ENCODE measurements around the gene ITFG2.

ITFG2 gene

DNA sequence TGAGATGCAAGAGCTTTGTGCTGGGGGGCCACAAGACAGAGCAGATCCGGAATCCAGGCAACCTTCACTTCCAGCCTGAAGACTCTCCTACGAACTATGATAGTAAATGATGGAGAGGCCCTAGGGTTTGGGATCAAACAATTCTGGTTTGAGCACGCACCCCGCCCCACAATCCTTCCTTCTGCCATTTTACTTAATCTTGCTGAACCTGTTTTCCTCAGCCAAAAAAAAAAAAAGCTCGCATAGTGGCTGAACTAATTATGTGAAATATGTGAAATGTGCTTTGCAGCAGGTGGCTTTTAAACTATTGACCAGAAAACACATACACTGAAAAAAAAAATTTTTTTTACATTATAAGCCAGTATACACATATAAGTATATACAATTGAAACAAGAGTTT is 667 bp upstream of the ITFG2 start:
- H3K4me3 ChIP-seq (ENCODE audit: low read depth, low read length, poor library complexity, severe bottlenecking), result peak overlapping the region; percentile 75
- H3K9ac ChIP-seq (ENCODE audit: low read length), result peak overlapping the region; percentile 72
- H3K9me3 ChIP-seq (ENCODE audit: low read length), result no peaks in the 10 kb centered on the region
- H3K4me1 ChIP-seq (ENCODE audit: insufficient read depth, low read length, severe bottlenecking), result peaks cover 24% of the 10 kb centered on the region
- peak overlapping the region; percentile 74 for H3K27ac ChIP-seq (ENCODE audit: low read depth, low read length, poor library complexity, severe bottlenecking)
- no peaks in the 10 kb centered on the region for H3K27me3 ChIP-seq (ENCODE audit: insufficient read depth, low read length)
- no peaks in the 10 kb centered on the region for H3K9me2 ChIP-seq (ENCODE audit: low read depth, low read length)
- peak overlapping the region; percentile 97 for H3K4me2 ChIP-seq (ENCODE audit: low read length)
- no peaks in the 10 kb centered on the region for H4K20me1 ChIP-seq (ENCODE audit: insufficient read depth, low read length)
- H3K36me3 ChIP-seq (ENCODE audit: insufficient read depth, low read length), result peaks cover 13% of the 10 kb centered on the region; the same call in 1 of the 2 replicates
- TF ChIP-seq EZH2 (IDR thresholded peaks at IDR 0.05; ENCODE audit: borderline replicate concordance, low read length), result no peak
- TF ChIP-seq, protein P1, sequence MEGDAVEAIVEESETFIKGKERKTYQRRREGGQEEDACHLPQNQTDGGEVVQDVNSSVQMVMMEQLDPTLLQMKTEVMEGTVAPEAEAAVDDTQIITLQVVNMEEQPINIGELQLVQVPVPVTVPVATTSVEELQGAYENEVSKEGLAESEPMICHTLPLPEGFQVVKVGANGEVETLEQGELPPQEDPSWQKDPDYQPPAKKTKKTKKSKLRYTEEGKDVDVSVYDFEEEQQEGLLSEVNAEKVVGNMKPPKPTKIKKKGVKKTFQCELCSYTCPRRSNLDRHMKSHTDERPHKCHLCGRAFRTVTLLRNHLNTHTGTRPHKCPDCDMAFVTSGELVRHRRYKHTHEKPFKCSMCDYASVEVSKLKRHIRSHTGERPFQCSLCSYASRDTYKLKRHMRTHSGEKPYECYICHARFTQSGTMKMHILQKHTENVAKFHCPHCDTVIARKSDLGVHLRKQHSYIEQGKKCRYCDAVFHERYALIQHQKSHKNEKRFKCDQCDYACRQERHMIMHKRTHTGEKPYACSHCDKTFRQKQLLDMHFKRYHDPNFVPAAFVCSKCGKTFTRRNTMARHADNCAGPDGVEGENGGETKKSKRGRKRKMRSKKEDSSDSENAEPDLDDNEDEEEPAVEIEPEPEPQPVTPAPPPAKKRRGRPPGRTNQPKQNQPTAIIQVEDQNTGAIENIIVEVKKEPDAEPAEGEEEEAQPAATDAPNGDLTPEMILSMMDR (IDR thresholded peaks at IDR 0.05; ENCODE audit: low read length), result no peak
- H3K79me2 ChIP-seq (ENCODE audit: insufficient read depth, low read length), result peaks cover 13% of the 10 kb centered on the region; the same call in 1 of the 2 replicates
- no peaks in the 10 kb centered on the region for H3F3A ChIP-seq (ENCODE audit: insufficient read depth, low read length)
- H2AFZ ChIP-seq (ENCODE audit: low read length), result 0 out of 2 replicates have a peak overlapping the region, but pooled peaks have one; percentile 28

DNA sequence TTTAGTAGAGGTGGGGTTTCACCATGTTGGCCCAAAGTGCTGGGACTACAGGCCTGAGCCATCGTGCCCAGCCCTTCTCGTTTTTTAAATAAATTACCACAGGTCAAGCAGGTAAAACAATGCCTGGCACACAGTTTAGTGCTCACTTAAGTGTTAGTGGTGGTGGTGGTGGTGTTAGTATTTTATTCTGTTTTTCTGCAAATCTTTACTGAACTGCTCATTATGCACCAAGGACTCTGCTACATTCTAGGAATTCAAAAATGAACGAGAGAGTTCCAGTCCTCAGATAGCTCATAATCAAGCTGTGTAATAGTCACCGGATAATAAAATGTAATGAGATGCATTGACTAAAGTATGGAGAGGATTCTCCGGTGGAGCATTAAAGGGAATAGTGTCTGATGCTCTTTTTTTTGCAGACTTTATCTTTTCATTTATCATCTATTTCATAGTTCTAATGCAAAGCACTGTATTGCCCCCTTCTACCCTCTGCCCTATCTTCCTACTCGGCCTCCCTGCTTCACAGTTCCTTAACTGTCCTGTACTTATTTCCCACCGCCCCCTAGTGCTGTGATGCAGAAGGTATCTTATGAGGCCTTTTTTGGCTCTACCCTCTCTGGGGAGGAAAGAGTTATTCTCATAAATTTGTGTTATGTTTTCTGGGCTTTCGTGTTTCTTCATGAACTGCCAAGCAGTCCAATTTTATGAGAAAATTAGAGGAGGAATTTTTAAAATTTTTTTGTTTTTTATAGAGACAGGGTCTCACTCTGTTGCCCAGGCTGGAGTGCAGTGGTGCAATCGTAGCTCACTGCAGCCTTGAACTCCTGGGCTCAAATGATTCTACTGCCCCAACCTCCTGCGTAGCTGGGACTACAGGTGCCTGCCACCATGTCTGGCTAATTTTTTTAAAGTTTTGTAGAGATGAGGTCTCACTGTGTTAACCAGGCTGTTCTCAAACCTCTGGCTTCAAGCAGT is 1.0 kb downstream of the ITFG2 start:
- H3F3A ChIP-seq (ENCODE audit: insufficient read depth, low read length), result no peaks in the 10 kb centered on the region
- H3K4me3 ChIP-seq (ENCODE audit: low read depth, low read length, poor library complexity, severe bottlenecking), result peak overlapping the region; percentile 75
- TF ChIP-seq EZH2 (IDR thresholded peaks at IDR 0.05; ENCODE audit: borderline replicate concordance, low read length), result no peak
- TF ChIP-seq, protein P1 (IDR thresholded peaks at IDR 0.05; ENCODE audit: low read length), result peak; percentile 80
- no peaks in the 10 kb centered on the region for H3K9me3 ChIP-seq (ENCODE audit: low read length)
- peak overlapping the region; percentile 97 for H3K4me2 ChIP-seq (ENCODE audit: low read length)
- peaks cover 13% of the 10 kb centered on the region; the same call in 1 of the 2 replicates for H3K79me2 ChIP-seq (ENCODE audit: insufficient read depth, low read length)
- peaks cover 25% of the 10 kb centered on the region for H3K36me3 ChIP-seq (ENCODE audit: insufficient read depth, low read length)
- H3K27me3 ChIP-seq (ENCODE audit: insufficient read depth, low read length), result no peaks in the 10 kb centered on the region
- H3K9ac ChIP-seq (ENCODE audit: low read length), result peak overlapping the region; percentile 82
- no peaks in the 10 kb centered on the region for H4K20me1 ChIP-seq (ENCODE audit: insufficient read depth, low read length)
- H3K4me1 ChIP-seq (ENCODE audit: insufficient read depth, low read length, severe bottlenecking), result peaks cover 24% of the 10 kb centered on the region
- H2AFZ ChIP-seq (ENCODE audit: low read length), result no peak overlapping the region
- no peaks in the 10 kb centered on the region for H3K9me2 ChIP-seq (ENCODE audit: low read depth, low read length)
- H3K27ac ChIP-seq (ENCODE audit: low read depth, low read length, poor library complexity, severe bottlenecking), result peak overlapping the region; percentile 82

GRCh38 chr12:2819810-2820209 is 7.3 kb downstream of the ITFG2 start:
- Histone ChIP-seq H3K4me1 (ENCODE audit: insufficient read depth, low read length, severe bottlenecking) (no peaks in the 10 kb centered on the region), H3K36me3 (ENCODE audit: insufficient read depth, low read length) (peaks cover 81% of the 10 kb centered on the region), H3K27ac (ENCODE audit: low read depth, low read length, poor library complexity, severe bottlenecking) (no peak overlapping the region), H3K9me3 (ENCODE audit: low read length) (no peaks in the 10 kb centered on the region), H2AFZ (ENCODE audit: low read length) (no peak overlapping the region), H3K4me3 (ENCODE audit: low read depth, low read length, poor library complexity, severe bottlenecking) (no peak overlapping the region), H3K4me2 (ENCODE audit: low read length) (no peak overlapping the region), H4K20me1 (ENCODE audit: insufficient read depth, low read length) (no peaks in the 10 kb centered on the region), H3F3A (ENCODE audit: insufficient read depth, low read length) (no peaks in the 10 kb centered on the region), H3K27me3 (ENCODE audit: insufficient read depth, low read length) (no peaks in the 10 kb centered on the region), H3K9me2 (ENCODE audit: low read depth, low read length) (no peaks in the 10 kb centered on the region), H3K79me2 (ENCODE audit: insufficient read depth, low read length) (no peaks in the 10 kb centered on the region; the same call in 1 of the 2 replicates), H3K9ac (ENCODE audit: low read length) (no peak overlapping the region)
- TF ChIP-seq, protein P1 (IDR thresholded peaks at IDR 0.05; ENCODE audit: low read length), result no peak
- TF ChIP-seq EZH2 (IDR thresholded peaks at IDR 0.05; ENCODE audit: borderline replicate concordance, low read length), result no peak
